Mesendoderm (in vitro differentiated cells): Measurements from ENCODE around the gene KMT2C.
"Not testable (repeated sequence)": the region's sequence is repeated elsewhere in the genome, so short reads cannot be mapped to it uniquely, and the experiment has no call there.

ENCODE experiments used
- DNase-seq: peaks from one replicate; pipeline ENCODE4 v3.0.0; 2013
- H2AK5ac ChIP-seq: 2 replicates; pipeline ENCODE4 v1.6.1; 2013; ENCODE audit warnings: low read length, inconsistent platforms
- H2BK120ac ChIP-seq: 2 replicates; pipeline ENCODE4 v1.6.1; 2013; ENCODE audit warnings: low read depth, mild to moderate bottlenecking, low read length, moderate library complexity, mixed read lengths
- H2BK15ac ChIP-seq: replicated peaks from 2 replicates; pipeline ENCODE4 v1.6.1; 2013; ENCODE audit warnings: low read depth, mild to moderate bottlenecking, moderate library complexity
- H2BK5ac ChIP-seq: 2 replicates; pipeline ENCODE4 v1.6.1; 2013; ENCODE audit warnings: low read length, inconsistent platforms
- H3K18ac ChIP-seq: 2 replicates; pipeline ENCODE4 v1.6.1; 2013; ENCODE audit warnings: mild to moderate bottlenecking, low read length, mixed read lengths
- H3K23ac ChIP-seq: one replicate; pipeline ENCODE4 v1.6.1; 2013; ENCODE audit warnings: low read length
- H3K27ac ChIP-seq: 2 replicates; pipeline ENCODE4 v1.5.1; 2013; ENCODE audit warnings: low read depth, mild to moderate bottlenecking, inconsistent platforms, low read length, moderate library complexity
- H3K27me3 ChIP-seq: 2 replicates; pipeline ENCODE4 v1.6.1; 2013; ENCODE audit warnings: low read length, control low read depth, mild to moderate bottlenecking, inconsistent platforms; ENCODE audit not compliant: insufficient read depth, poor library complexity
- H3K36me3 ChIP-seq: 2 replicates; pipeline ENCODE4 v1.6.1; 2013; ENCODE audit warnings: low read length, inconsistent platforms; ENCODE audit not compliant: control insufficient read depth, insufficient read depth
- H3K4ac ChIP-seq: one replicate; pipeline ENCODE4 v1.6.1; 2013; ENCODE audit warnings: low read depth, mild to moderate bottlenecking, low read length, moderate library complexity
- H3K4me1 ChIP-seq: 2 replicates; pipeline ENCODE4 v1.6.1; 2013; ENCODE audit warnings: low read depth, low read length, inconsistent platforms; ENCODE audit not compliant: control insufficient read depth
- H3K4me2 ChIP-seq: 2 replicates; pipeline ENCODE4 v1.6.1; 2013; ENCODE audit warnings: low read length
- H3K4me3 ChIP-seq: 2 replicates; pipeline ENCODE4 v1.5.1; 2013; ENCODE audit warnings: mild to moderate bottlenecking, low read length
- H3K56ac ChIP-seq: one replicate; pipeline ENCODE4 v1.6.1; 2013; ENCODE audit warnings: low read length
- H3K79me1 ChIP-seq: 2 replicates; pipeline ENCODE4 v1.6.1; 2013; ENCODE audit warnings: low read length, inconsistent platforms
- H3K79me2 ChIP-seq: 2 replicates; pipeline ENCODE4 v1.6.1; 2013; ENCODE audit warnings: mild to moderate bottlenecking, low read length; ENCODE audit not compliant: control insufficient read depth, insufficient read depth
- H3K9ac ChIP-seq: 2 replicates; pipeline ENCODE4 v1.6.1; 2013; ENCODE audit warnings: low read length, inconsistent platforms
- H4K5ac ChIP-seq: one replicate; pipeline ENCODE4 v1.6.1; 2013; ENCODE audit warnings: low read length
- H4K8ac ChIP-seq: one replicate; pipeline ENCODE4 v1.6.1; 2013; ENCODE audit warnings: low read depth, mild to moderate bottlenecking, control low read depth, low read length, moderate library complexity
- WGBS: extraction: QIAGEN DNeasy Blood & Tissue Kit; methylation state at CpG from one replicate; pipeline ENCODE4 v1.1.7; 2013; ENCODE audit warnings: low lambda C conversion rate, missing lambda C conversion rate; ENCODE audit not compliant: insufficient coverage; ENCODE audit errors: extremely low coverage; 5-methylcytosine and 5-hydroxymethylcytosine counted together

Gene KMT2C

GRCh38 chr7:152386136-152386764 is 49.6 kb downstream of the KMT2C start:
- not testable (repeated sequence) for H3K27ac ChIP-seq, DNase-seq, H2AK5ac ChIP-seq, H4K5ac ChIP-seq, H3K4me1 ChIP-seq, H3K9ac ChIP-seq, H4K8ac ChIP-seq, H3K4ac ChIP-seq, H2BK15ac ChIP-seq, H2BK5ac ChIP-seq, H2BK120ac ChIP-seq, H3K4me3 ChIP-seq, H3K79me1 ChIP-seq, H3K36me3 ChIP-seq, H3K23ac ChIP-seq, H3K27me3 ChIP-seq, H3K18ac ChIP-seq, H3K56ac ChIP-seq, H3K79me2 ChIP-seq, H3K4me2 ChIP-seq
- no CpG with 5 or more reads among the region's 5 CpGs for WGBS

GRCh38 chr7:152384235-152385200 is 51.3 kb downstream of the KMT2C start:
- H3K27me3 ChIP-seq, H3K36me3 ChIP-seq, H4K8ac ChIP-seq, H3K79me1 ChIP-seq, H3K56ac ChIP-seq, H2BK5ac ChIP-seq, H3K4ac ChIP-seq, H2AK5ac ChIP-seq, H3K23ac ChIP-seq, H4K5ac ChIP-seq, H3K4me1 ChIP-seq, H3K4me2 ChIP-seq, H2BK120ac ChIP-seq, H2BK15ac ChIP-seq, DNase-seq, H3K9ac ChIP-seq, H3K18ac ChIP-seq, H3K27ac ChIP-seq, H3K79me2 ChIP-seq, H3K4me3 ChIP-seq: not testable (repeated sequence)
- no CpG with 5 or more reads among the region's 4 CpGs for WGBS

GRCh38 chr7:152383341-152384234 is 52.2 kb downstream of the KMT2C start:
- no peak overlapping the region for H2BK15ac ChIP-seq
- H3K4me1 ChIP-seq = no peaks in the 10 kb centered on the region
- H3K18ac ChIP-seq = no peak overlapping the region
- H3K36me3 ChIP-seq = no peaks in the 10 kb centered on the region
- no peak overlapping the region for H2BK5ac ChIP-seq
- no peak overlapping the region for H2BK120ac ChIP-seq
- H3K4me3 ChIP-seq = no peak overlapping the region
- peaks cover 6% of the 10 kb centered on the region for H3K79me2 ChIP-seq
- no peak overlapping the region for H3K9ac ChIP-seq
- H3K27ac ChIP-seq = no peak overlapping the region
- no CpG with 5 or more reads among the region's 9 CpGs for WGBS
- H4K8ac ChIP-seq = no peak overlapping the region
- peaks cover 2% of the 10 kb centered on the region for H3K79me1 ChIP-seq
- H3K4ac ChIP-seq = no peak overlapping the region
- H3K27me3 ChIP-seq = no peaks in the 10 kb centered on the region
- no peak overlapping the region for H3K23ac ChIP-seq
- H3K56ac ChIP-seq = no peak overlapping the region
- no peak for DNase-seq
- no peak overlapping the region for H3K4me2 ChIP-seq
- no peak overlapping the region for H2AK5ac ChIP-seq
- no peak overlapping the region for H4K5ac ChIP-seq

- Histone ChIP-seq H3K4me2 (no peak overlapping the region), H3K4ac (no peak overlapping the region), H3K36me3 (no peaks in the 10 kb centered on the region), H3K9ac (no peak overlapping the region), H4K5ac (no peak overlapping the region), H3K23ac (no peak overlapping the region), H2BK15ac (no peak overlapping the region), H3K79me2 (peaks cover 9% of the 10 kb centered on the region), H3K79me1 (peaks cover 2% of the 10 kb centered on the region), H3K18ac (no peak overlapping the region), H3K27ac (no peak overlapping the region), H2BK120ac (no peak overlapping the region), H3K4me3 (no peak overlapping the region), H2AK5ac (no peak overlapping the region), H4K8ac (no peak overlapping the region), H3K27me3 (no peaks in the 10 kb centered on the region), H2BK5ac (no peak overlapping the region), H3K56ac (no peak overlapping the region), H3K4me1 (no peaks in the 10 kb centered on the region)
- DNase-seq = no peak
- no CpG with 5 or more reads among the region's 1 CpG for WGBS
These were observed 53.6 kb downstream of the KMT2C start for GRCh38 chr7:152382244-152382643.

GRCh38 chr7:152380931-152381578 is 54.7 kb downstream of the KMT2C start:
- H2BK120ac ChIP-seq, H3K4ac ChIP-seq, H3K4me2 ChIP-seq, H3K4me3 ChIP-seq, H2AK5ac ChIP-seq, H4K5ac ChIP-seq, H4K8ac ChIP-seq, H3K9ac ChIP-seq, H3K27me3 ChIP-seq, H3K56ac ChIP-seq, H2BK15ac ChIP-seq, H3K27ac ChIP-seq, H3K4me1 ChIP-seq, H3K23ac ChIP-seq, H3K79me2 ChIP-seq, H3K36me3 ChIP-seq, H3K79me1 ChIP-seq, H3K18ac ChIP-seq, DNase-seq, H2BK5ac ChIP-seq: not testable (repeated sequence)
- no CpG with 5 or more reads among the region's 5 CpGs for WGBS
